Ovary (tissue), 9 donors: Measurements from ENCODE around the gene ATP8B4. TPM values are rescaled to one million over a fixed set of nuclear protein-coding genes. Genes with fewer than 3 reads are reported as not detected.

Source experiments
- DNase-seq, 5 donors: peaks; one replicate each; pipeline ENCODE4 v3.0.0-alpha.2; 2019 to 2020
- H3K27ac ChIP-seq, 2 donors: fragments of 200-600 bp; one replicate each; pipeline versions ENCODE4 v1.5.1 to v1.8.0; 2019 to 2022
- H3K27me3 ChIP-seq: fragments of 200-600 bp; one replicate; pipeline ENCODE4 v1.8.0; 2022
- H3K36me3 ChIP-seq: fragments of 200-600 bp; sonication (generic); one replicate; pipeline ENCODE4 v1.5.1; 2019
- H3K4me1 ChIP-seq: one replicate; pipeline ENCODE4 v1.8.1; 2013; ENCODE audit warnings: mild to moderate bottlenecking, moderate library complexity; ENCODE audit not compliant: insufficient read depth
- H3K4me3 ChIP-seq: fragments of 200-600 bp; sonication (generic); one replicate; pipeline ENCODE4 v1.5.1; 2017
- H3K9me3 ChIP-seq, 2 donors: fragments of 200-600 bp in 1 of 2; sonication (generic) in 1 of 2; one replicate each; pipeline versions ENCODE4 v1.5.1 to v1.8.1; 2013 to 2019; ENCODE audit warnings: mild to moderate bottlenecking in 1 of 2, moderate library complexity in 1 of 2
- EP300 ChIP-seq: sonication (generic); formaldehyde crosslinking; IDR thresholded peaks from one replicate; pipeline ENCODE4 v1.6.1; 2017; ENCODE audit warnings: antibody characterized with exemption
- POLR2A ChIP-seq: fragments of 450-650 bp; IDR thresholded peaks from one replicate; pipeline ENCODE4 v1.6.1; 2017; ENCODE audit warnings: antibody characterized with exemption, mild to moderate bottlenecking, moderate library complexity
- WGBS, 3 donors: extraction: QIAGEN DNeasy Blood & Tissue Kit in 1 of 3; methylation state at CpG; one replicate each; pipeline versions ENCODE4 v1.1.5 to v1.1.7; 2013 to 2017; 5-methylcytosine and 5-hydroxymethylcytosine counted together
- intact Hi-C, 4 donors: fragments of 100-400 bp; cut with DNase I; formaldehyde crosslinking; loops; one replicate each; pipeline versions ENCODE4 v1.11.0 to v1.15.1; 2022 to 2023
- polyA plus RNA-seq, 2 donors: library from polyadenylated mRNA; stranded (reverse); fragments of 200-250 nt in 1 of 2; fragments of 350-450 nt in 1 of 2; fragmentation: Illumina TruSeq in 1 of 2; extraction: RNeasy Lipid Tissue Mini Kit (QIAGEN cat#74804) in 1 of 2; gene quantifications; one replicate each; pipeline ENCODE4 v1.2.3, GENCODE V29; 2013 to 2014
- total RNA-seq, 7 donors: library from RNA; depleted of rRNA in 2 of 7; stranded (reverse); fragments of >200 nt in 2 of 7; fragmentation: NEBNext Ultra II Directional in 3 of 7; extraction: Animal tissue kit (Norgen Biotek cat#: 25700) in 3 of 7; gene quantifications; one replicate each; pipeline versions ENCODE4 v1.1.0 to v1.2.4, GENCODE V29; 2016 to 2023
- TF ChIP-seq, protein P1 (sequence below), 3 donors: fragments of 450-650 bp in 2 of 3; fragments of 200-600 bp in 1 of 3; IDR thresholded peaks; one replicate each; pipeline versions ENCODE4 v1.5.1 to v1.8.0; 2016 to 2022; ENCODE audit warnings: antibody characterized with exemption in 3 of 3, mild to moderate bottlenecking in 1 of 3
- donor health status: DM: no; HTN: no; CAD: no; lungs with moderate emphysema.
- donor health status: DM: no; HTN: no; CAD: no.
- donor health status: Bipolar disorder and iron deficiency.
- donor health status: DM: yes; HTN: yes; CAD: no.
- donor health status: DM: no; HTN: no; CAD: no.
- donor health status: DM: yes; HTN: yes; CAD: no.

Gene ATP8B4
- total and polyA plus RNA-seq, 9 donors = 3.7 to 14.4 (median 7.1) TPM

GRCh38 chr15:50112488-50113186 is 6.4 kb downstream of the ATP8B4 start:
- WGBS, 3 donors = 81 to 89% (median 83%) methylated on average over 5 of the region's 5 CpGs
- intact Hi-C loops = no loop called here
- H3K27me3 ChIP-seq = no peaks in the 10 kb centered on the region
- TF ChIP-seq EP300 (no peak), POLR2A (no peak)
- TF ChIP-seq, protein P1, sequence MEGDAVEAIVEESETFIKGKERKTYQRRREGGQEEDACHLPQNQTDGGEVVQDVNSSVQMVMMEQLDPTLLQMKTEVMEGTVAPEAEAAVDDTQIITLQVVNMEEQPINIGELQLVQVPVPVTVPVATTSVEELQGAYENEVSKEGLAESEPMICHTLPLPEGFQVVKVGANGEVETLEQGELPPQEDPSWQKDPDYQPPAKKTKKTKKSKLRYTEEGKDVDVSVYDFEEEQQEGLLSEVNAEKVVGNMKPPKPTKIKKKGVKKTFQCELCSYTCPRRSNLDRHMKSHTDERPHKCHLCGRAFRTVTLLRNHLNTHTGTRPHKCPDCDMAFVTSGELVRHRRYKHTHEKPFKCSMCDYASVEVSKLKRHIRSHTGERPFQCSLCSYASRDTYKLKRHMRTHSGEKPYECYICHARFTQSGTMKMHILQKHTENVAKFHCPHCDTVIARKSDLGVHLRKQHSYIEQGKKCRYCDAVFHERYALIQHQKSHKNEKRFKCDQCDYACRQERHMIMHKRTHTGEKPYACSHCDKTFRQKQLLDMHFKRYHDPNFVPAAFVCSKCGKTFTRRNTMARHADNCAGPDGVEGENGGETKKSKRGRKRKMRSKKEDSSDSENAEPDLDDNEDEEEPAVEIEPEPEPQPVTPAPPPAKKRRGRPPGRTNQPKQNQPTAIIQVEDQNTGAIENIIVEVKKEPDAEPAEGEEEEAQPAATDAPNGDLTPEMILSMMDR (IDR thresholded peaks at IDR 0.05) = no peak
- no peak overlapping the region for H3K4me3 ChIP-seq
- no peaks in the 10 kb centered on the region for H3K36me3 ChIP-seq
- no peak overlapping the region for H3K27ac ChIP-seq
- H3K9me3 ChIP-seq = no peaks in the 10 kb centered on the region
- no peaks in the 10 kb centered on the region for H3K4me1 ChIP-seq
- no peak for DNase-seq

GRCh38 chr15:50110285-50110684 is 8.7 kb downstream of the ATP8B4 start:
- Histone ChIP-seq H3K4me3 (no peak overlapping the region), H3K27me3 (no peaks in the 10 kb centered on the region), H3K4me1 (no peaks in the 10 kb centered on the region), H3K36me3 (no peaks in the 10 kb centered on the region), H3K9me3 (no peaks in the 10 kb centered on the region), H3K27ac (no peak overlapping the region)
- DNase-seq = no peak
- intact Hi-C loops = no loop called here
- WGBS, 3 donors = 77 to 84% (median 79%) methylated on average over 3 of the region's 3 CpGs
- no peak for TF ChIP-seq EP300
- TF ChIP-seq, protein P1 (IDR thresholded peaks at IDR 0.05) = no peak
- no peak for TF ChIP-seq POLR2A

DNA sequence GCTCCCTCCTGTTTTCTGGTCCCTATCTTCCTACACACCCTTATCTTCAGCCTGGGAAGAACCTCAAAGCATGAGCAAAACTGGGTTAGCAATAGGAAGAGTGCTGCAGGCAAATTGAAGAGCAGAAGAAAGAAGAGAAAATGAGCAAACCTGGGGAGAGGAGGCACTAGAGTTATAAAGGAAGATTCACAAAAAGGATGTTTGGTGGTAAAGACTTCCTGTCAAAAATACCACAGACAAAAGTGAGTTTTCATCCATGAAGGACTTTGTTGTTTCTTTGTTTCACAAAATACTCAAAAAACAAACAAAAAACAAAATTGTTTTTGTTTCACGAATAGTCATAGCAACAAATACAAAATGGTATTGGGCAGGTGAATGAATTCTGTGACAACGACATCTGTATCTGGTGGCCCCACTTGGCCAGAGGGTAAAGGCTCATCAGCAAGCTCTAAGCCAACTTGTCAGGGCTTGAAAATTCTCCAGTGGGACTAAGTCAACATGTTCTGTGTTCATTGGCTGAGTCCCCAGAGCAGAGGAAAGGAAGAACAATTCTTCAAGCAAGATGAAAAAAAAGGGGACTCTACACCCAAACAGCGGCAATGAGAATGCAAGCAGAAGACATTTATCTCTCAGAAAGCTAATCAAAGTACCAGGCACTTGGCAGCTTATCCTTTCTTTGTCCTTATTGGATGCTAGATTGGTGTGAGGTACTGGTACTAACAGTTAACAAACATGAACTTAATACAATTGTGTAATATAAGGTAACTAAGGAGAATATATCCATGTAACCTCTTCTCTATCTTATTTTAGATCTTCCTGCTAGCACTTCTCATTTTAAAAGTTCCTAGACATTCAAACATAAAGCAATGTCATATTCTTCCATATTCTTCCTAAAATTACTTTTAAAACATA is 9.7 kb downstream of the ATP8B4 start:
- no peak overlapping the region for H3K4me3 ChIP-seq
- no peak overlapping the region for H3K27ac ChIP-seq
- 52 to 73% (median 69%) methylated on average over 3 of the region's 3 CpGs for WGBS, 3 donors
- TF ChIP-seq, protein P1 (IDR thresholded peaks at IDR 0.05) = no peak
- TF ChIP-seq POLR2A (no peak), EP300 (no peak)
- H3K9me3 ChIP-seq = no peaks in the 10 kb centered on the region
- H3K36me3 ChIP-seq = no peaks in the 10 kb centered on the region
- no peaks in the 10 kb centered on the region for H3K27me3 ChIP-seq
- no peak for DNase-seq
- no peaks in the 10 kb centered on the region for H3K4me1 ChIP-seq
- intact Hi-C loops = no loop called here

GRCh38 chr15:50108461-50108860 is 10.6 kb downstream of the ATP8B4 start:
- Histone ChIP-seq H3K27me3 (no peaks in the 10 kb centered on the region), H3K27ac (no peak overlapping the region), H3K4me3 (no peak overlapping the region), H3K9me3 (no peaks in the 10 kb centered on the region), H3K36me3 (no peaks in the 10 kb centered on the region), H3K4me1 (no peaks in the 10 kb centered on the region)
- DNase-seq = no peak
- intact Hi-C loops = no loop called here
- TF ChIP-seq POLR2A (no peak), EP300 (no peak)
- TF ChIP-seq, protein P1 (IDR thresholded peaks at IDR 0.05) = no peak
- 68 to 78% (median 73%) methylated on average over 4 of the region's 4 CpGs for WGBS, 3 donors
